NCI-H2171 treated with DMSO at 0.1 percent for 48 hours (cell line): ENCODE results near the gene TRIM5.
"Not testable (repeated sequence)": the region's sequence is repeated elsewhere in the genome, so short reads cannot be mapped to it uniquely, and the experiment has no call there.

Experiments
- DNase-seq: peaks from one replicate; lab custom pipeline; 2025; lab: John Stamatoyannopoulos, UW

Gene TRIM5

DNA sequence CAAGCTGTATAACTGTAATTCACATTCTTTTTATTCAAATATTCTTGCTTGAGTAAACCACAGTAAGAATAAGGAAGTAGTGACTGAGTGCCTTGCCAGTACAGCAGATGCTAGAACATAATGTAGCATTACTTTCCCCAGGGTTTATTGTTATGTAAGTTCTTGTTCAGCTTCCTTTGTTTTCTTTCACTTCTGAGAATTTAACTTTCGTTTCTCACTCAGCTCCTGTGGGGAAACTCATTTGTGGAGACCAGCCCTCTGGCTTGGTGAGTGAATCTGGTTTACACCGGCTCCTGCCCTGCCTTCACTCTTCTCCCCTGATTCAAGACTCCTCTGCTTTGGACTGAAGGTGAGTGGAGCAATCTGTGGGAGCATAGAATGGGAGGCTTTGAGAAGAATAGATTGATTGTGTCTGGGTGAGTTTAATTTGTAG, 4.7 kb upstream of the TRIM5 start, which contains the start of gene TRIM22:
TSS of gene TRIM22 (plus strand) at position 240 of the 433 bp plus-strand sequence. CDS start 6,443 bp downstream, outside the sequence.
- no peak for DNase-seq

DNA sequence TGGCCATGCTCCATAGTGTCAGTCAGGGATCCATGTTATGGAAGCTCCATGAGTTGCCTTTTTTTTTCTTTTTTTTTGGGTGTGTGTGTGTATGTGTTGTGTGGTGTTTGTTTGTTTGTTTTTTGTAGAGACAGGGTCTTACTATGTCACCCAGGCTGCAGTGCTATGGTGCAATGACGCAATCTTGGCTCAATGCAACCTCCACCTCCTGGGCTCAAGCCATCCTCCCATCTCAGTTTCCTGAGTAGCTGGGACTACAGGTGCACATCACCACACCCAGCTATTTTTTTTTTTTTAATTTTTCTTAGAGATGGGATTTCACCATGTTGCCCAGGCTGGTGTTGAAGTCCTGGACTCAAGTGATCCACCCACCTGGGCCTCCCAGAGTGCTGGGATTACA, 3.6 kb upstream of the TRIM5 start:
- no peak for DNase-seq

DNA sequence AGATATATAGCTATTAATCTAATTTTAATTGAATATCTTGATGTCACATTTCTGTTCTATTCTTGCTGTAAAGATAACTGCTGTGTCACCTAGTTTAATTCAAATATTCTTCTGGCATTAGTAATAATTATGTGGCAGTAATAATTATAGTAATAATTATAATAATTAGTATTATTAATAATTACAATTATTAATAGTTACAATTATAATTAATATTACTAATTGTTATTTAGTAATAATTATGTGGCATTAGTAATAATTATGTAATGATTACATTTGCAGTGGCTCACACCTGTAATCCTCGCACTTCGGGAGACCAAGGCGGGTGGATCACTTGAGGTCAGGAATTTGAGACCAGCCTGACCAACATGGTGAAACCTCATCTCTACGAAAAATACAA, 1.6 kb upstream of the TRIM5 start:
- no peak for DNase-seq

DNA sequence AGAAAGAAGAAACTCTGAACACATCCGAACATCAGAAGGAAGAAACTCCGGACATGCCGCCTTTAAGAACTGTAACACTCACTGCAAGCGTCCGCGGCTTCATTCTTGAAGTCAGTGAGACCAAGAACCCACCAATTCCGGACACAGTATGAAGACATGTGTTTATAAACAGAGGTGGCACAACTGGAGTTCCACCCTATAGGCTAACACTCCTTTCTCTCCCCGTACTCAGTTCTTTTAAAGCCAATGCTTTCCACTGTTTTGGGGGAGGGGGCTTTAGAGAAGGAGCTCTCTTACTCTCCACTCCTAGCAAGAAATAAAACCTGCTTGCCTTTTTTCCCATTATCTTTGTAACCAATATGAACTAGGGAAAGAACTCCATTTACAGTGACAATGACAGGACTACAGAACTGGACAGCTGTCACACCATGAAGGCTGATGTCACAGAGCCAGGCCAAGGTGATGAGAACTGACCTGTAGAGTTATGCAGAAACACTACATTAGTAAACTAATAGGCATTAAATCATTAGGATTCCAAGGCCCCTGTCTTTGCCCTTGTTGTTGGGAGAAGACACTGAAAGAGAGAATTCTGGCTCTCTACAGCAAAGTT, 733 bp downstream of the TRIM5 start:
- no peak for DNase-seq

DNA sequence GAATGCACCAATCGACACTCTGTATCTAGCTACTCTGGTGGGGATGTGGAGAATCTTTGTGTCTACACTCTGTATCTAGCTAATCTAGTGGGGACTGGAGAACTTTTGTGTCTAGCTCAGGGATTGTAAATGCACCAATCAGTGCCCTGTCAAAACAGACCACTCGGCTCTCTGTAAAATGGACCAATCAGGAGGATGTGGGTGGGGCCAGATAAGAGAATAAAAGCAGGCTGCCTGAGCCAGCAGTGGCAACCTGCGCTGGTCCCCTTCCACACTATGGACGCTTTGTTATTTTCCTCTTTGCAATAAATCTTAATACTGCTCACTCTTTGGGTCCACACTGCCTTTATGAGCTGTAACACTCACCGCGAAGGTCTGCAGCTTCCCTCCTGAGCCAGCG, 1.3 kb downstream of the TRIM5 start:
- DNase-seq = not testable (repeated sequence)

DNA sequence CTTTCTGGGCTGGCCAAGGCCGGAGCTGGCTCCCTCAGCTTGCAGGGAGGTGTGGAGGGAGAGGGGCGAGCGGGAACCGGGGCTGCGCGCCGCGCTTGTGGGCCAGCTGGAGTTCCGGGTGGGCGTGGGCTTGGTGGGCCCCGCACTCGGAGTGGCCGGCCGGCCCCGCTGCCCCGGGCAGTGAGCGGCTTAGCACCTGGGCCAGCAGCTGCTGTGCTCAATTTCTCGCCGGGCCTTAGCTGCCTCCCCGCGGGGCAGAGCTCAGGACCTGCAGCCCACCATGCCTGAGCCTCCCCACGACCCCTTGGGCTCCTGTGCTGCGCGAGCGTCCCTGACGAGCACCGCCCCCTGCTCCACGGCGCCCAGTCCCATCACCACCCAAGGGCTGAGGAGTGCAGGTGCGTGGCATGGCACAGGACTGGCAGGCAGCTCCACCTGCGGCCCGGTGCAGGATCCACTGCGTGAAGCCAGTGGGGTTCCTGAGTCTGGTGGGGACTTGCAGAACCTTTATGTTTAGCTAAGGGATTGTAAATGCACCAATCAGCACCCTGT, 1.9 kb downstream of the TRIM5 start:
- not testable (repeated sequence) for DNase-seq

DNA sequence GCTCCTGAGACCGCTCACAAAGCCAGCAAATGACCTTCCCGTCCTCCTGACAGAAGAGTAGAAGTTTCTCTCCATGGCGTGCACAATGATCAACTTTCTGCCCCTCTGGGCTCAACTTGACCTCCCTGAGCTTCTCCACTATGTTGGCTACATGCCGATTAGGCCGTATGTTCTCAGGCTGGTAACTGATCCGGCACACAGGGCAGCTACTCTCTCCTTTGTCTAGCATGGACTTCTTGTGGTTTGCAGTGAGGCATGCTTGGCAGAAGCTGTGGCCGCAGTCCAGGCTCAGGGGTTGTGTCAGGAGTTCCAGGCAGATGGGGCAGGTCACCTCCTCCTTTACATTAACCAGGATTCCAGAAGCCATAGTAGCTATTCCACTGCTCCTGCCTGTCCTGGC, 5.1 kb downstream of the TRIM5 start:
- no peak for DNase-seq

DNA sequence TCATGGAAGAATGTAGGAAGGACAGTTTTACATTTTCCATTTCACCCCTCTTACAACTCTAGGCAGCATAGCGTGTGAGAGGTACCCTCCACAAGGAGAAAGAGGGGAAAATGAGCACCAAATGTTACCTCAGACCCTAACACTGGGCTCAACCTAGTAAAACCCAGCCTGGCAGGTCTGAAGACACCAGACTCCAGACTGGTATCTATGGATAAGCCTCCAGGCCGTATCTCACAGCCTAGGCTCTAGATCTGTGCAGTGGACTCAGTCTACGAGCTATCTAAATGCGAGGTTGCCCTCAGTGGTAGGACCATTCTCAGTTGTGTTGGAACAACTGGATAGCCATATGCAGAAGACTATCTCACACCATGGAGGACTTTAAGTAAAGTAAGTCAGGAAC, 10.5 kb downstream of the TRIM5 start:
- DNase-seq = no peak

DNA sequence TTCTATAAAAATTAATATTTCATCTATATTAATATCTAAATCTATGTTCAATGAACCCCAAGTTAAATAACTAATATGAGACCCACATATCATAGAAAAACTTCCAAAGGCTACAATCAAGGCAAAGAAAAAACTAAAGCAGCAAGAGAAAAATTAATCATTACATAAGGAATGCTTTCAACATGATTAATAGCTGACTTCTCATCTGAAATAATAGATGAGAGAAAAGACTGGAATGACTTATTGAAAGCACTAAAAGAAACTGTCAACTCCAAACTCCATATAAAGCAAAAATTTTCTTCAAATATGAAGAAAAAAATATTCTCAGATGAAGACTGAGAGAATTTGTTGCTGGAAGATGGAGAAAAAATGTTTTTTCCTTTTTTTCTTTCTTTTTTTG, 13.0 kb downstream of the TRIM5 start:
- no peak for DNase-seq

DNA sequence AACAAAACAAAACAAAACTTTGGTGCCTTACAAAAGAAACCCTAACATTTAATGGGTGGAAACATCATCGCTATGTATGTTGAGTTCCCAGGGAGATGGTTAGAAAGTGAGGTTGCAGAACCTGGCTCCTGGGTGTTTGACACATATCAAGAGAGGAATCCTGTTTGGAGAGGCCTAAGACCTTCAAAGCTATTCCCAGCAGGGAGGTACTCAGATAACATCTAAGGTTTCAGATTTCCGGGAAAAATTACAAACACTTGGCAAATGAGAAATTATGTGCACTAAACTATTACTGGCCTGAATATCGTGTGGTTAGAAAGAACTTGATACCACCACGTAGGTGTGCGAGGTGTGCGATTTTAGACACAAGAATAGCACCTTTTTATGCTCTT, 18.5 kb downstream of the TRIM5 start:
- DNase-seq = no peak

DNA sequence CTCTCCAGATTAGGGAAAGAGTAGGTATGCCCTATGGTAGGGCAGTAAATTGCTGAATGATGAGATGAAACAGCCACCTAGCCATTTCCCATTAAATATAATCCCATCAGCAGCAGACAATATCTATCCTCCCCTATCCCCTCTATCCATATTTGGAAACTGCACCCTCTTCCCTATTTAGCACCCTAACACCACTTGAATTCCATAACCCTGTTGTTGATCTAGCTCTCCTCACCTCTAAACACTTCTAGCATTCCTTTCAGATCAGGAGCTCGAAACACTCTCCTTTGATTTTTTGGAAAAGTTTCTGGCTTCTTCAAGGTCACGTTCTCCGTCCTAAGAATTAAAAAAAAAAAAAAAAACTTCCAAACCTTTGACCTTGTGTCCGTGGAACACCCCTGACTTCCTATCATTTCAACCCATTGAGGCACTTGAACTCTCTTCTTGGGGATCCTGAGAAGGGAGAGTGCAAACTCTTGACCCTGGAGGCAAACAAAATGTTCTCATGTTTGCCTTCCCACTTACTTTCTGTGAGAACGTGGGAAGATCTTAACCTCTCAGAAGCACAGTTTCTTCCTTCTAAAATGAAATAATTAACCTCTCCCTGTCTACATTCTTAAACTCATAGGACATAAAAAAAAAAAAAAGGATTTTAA, 19.0 kb downstream of the TRIM5 start:
- DNase-seq = no peak

DNA sequence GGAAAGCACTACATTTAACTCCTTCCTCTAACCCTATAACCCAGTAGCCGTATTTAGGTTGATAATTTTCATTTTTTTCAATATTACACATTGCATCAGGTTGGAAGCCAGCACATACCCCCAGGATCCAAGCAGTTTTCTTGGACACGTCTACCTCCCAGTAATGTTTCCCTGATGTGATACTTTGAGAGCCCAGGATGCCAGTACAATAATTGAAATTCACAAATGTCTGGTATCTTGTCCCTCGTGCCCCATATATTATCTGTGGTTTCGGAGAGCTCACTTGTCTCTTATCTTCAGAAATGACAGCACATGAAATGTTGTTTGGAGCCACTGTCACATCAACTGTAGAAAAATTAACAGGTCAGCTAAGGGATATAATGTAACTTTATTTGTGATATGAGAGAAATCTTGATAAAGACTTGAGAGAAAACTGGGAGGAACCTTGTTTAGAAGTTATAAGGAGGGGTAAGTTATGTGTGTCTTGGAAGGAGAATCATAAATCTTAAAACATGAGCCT, 19.8 kb downstream of the TRIM5 start:
- no peak for DNase-seq

DNA sequence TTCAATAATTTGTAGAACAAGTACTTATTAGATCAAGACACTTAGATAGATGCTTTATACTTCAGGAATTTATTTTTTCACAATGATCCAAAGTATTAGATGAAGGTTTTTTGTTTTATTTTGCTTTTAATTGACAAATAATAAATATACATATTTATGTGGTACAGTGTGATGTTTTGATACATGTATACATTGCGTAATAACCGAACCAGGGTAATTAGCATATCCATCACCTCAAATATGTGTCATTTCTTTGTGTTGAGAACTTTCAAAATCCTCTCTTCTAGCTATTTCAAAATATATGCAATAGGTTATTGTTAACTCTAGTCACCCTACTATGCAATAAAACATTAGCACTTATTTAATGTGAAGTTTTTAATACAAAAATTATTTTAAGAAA, 21.4 kb downstream of the TRIM5 start:
- no peak for DNase-seq

DNA sequence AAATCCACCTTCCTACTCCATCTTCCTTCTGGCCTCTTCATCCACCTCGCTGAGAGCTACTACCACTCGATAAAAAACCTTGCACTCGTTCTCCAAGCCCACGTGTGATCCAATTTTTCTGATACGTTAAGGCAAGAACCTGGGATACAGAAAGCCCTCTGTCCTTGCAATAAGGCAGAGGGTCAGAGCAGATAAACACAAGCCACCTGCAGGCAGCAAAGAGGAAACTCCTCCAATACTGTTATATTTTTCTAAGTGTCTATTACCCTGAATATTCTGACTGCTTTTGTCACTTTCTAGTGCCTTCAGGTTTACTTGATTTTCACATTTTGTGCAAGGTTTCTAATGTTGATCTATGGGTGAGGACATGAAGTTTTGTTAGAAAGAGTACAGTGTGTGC, 26.6 kb downstream of the TRIM5 start:
- no peak for DNase-seq

DNA sequence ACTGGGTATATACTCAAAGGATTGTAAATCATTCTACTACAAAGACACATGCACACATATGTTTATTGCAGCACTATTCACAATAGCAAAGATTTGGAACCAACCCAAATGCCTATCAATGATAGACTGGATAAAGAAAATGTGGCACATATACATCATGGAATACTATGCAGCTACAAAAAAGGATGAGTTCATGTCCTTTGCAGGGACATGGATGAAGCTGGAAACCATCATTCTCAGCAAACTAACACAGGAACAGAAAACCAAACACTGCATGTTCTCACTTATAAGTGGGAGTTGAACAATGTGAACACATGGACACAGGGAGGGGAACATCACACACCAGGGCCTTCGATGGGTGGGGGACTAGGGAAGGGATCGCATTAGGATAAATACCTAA, 27.9 kb downstream of the TRIM5 start:
- not testable (repeated sequence) for DNase-seq

DNA sequence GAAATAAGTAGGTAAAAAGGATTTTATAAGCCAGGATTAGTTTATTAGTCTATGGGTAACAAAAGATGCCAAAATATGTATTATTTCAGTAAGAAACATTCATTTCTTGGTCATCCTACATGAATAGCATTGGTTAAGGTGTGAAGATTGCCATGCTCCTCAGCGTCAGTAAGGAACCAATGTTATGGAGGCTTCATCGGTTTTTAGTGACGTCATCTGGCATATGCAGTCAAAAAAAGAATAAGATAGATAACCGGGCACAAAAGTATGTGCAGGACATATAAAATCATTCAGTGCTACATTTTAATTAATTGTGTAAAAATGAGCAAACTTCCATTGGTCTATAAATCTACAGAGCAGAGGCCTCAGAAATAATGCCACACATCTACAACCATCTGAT, 29.4 kb downstream of the TRIM5 start:
- DNase-seq = no peak

DNA sequence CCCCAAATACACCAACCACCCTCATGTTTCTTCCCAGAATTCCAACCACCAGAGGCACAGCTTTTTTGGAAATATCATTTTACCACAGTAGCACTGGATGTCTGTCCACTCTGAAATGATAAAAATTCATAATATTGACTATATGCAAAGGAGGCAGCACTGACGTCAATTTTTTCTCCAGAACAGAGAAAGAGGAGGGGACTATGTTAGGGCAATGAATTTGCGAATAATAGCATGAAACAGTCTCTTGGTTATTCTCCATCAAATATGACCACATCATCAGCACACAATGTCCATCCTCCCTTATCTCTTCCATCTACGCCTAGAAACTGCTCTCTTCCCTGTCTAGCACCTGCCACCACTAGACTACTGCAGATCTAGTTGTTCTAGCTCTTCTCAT, 38.7 kb downstream of the TRIM5 start:
- no peak for DNase-seq

DNA sequence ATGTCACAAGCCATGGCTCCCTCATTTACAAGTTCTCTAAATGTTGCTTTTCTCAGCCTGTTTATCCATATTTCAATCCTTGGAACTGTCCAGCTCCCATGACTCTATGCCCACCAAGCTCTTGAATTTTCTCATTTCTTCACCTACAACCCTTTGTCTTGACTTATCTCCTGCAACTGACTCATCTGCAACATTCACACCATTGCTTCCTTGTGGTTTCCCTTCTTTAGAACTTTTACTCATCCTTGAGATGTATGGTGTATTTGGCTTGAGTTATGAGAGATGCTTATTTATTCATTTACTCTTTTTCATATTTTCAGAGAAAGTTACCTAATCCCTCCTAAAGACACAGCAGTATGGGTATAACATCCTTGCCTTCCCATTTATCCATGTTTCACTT, 41.3 kb downstream of the TRIM5 start:
- no peak for DNase-seq

DNA sequence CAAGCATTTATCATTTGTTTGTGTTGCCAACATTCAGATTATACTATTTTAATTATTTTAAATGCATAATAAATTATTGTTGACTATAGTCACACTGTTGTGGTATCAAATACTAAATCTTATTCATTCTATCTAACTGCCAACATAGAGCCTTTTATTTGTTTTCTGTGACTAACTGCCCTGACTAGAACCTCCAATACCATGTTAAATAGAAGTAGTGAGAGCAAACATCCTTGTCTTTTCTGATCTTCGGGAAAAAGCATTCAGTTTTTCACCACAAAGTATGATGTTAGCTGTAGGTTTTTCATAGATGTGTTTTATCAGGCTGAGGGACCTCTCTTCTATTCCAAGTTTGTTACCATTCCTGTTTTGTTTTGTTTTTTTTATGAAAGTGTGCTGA, 44.9 kb downstream of the TRIM5 start:
- DNase-seq = no peak

DNA sequence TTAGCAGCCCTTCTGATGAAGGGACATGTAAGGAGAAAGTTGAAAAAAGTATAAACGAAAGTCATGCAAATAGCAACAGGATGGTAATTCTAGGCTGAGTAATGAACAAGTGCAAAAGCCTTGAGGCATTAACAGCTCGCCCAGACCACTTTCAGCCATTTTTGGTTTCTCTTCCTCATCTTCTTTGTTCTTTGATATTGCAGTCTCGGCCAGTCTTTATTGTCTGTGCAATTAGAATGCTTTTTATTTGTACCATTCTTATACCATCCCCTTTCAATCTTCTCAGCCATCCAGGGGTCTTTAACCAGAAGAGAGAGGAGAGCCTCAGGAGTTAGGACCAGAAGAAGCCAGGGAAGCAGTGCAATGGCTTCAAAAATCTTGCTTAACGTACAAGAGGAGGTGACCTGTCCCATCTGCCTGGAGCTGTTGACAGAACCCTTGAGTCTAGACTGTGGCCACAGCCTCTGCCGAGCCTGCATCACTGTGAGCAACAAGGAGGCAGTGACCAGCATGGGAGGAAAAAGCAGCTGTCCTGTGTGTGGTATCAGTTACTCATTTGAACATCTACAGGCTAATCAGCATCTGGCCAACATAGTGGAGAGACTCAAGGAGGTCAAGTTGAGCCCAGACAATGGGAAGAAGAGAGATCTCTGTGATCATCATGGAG, 52.8 kb downstream of the TRIM5 start:
- no peak for DNase-seq

DNA sequence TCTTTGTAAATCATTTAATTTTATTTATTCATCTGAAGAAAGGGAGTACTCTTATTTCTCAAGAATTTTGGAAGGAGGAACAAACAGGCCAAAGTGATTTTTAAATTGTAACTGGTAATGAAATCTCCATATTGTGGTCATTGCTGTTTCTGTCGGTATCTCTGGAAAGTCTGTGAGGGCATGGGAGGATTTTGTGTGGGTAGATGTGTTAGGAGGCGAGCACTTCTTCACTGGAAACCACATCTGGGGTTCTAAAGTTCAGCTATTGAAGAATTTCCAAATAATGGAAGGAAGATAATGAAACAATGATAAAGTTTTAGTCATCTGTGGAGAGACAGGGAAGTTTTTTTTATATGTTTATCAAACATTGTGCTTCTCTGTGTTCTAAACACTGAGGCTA, 53.5 kb downstream of the TRIM5 start:
- DNase-seq = no peak

DNA sequence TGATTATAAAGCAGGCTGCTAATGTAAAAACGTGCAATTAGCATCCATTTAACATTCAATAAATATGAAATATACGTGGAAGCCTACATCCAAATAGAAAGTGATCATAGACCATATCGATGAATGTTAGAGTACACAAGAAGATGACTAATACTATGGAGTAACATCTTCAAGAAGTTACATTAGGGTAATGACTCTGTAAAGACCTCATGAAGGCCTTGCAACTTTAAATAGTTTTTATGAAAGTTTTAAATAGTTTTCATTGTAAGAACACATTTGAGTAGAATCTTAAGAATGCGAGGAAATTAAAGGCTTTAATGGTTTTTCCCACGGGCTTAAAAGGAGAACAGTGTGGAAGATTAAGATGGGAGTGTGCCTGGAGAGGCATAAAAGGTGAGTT, 58.7 kb downstream of the TRIM5 start:
- DNase-seq = no peak

DNA sequence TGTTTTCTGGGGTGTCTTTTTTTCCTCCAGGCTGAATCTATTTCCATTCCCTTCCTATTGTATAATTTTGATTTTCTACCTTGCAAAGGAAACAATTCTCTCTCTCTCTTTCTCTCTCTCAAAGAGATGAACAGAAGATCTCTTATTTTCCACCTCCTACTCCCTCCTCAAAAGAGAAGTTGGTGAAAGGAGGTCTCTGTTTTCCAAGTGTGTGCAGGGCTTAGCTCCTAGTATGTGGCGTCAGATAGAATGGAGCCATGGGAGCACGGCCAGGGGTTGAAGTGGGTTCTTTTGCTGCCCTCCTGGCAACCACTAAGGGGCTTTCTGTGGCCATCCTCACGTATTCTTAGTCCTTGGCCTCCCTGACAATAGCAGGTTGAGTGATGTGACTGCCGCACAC, 59.6 kb downstream of the TRIM5 start:
- no peak for DNase-seq
